PFSK-1 (cell line): ENCODE results near the gene TSSK6.

Experiments
- FOXP2 ChIP-seq: optimal IDR thresholded peaks from 2 replicates; pipeline ENCODE3; 2011; ENCODE audit warnings: borderline replicate concordance, control low read depth, inconsistent platforms; ENCODE audit not compliant: insufficient read depth; ENCODE audit errors: extremely low read length, extremely low read depth
- POLR2AphosphoS5 ChIP-seq: IDR thresholded peaks from 2 replicates; pipeline ENCODE4 v1.6.1; 2012; ENCODE audit warnings: low read depth, mild to moderate bottlenecking, control low read depth, low read length, moderate library complexity
- REST ChIP-seq, 2 experiments: IDR thresholded peaks; 2 replicates each; pipeline versions ENCODE4 v1.6.1 to v1.8.0; 2011 to 2012; ENCODE audit warnings: low read depth in 2 of 2, low read length in 2 of 2, control low read depth in 1 of 2, inconsistent platforms in 1 of 2, mild to moderate bottlenecking in 1 of 2, moderate library complexity in 1 of 2; ENCODE audit not compliant: insufficient read depth in 1 of 2
- SIN3A ChIP-seq: IDR thresholded peaks from 2 replicates; pipeline ENCODE4 v1.6.1; 2012; ENCODE audit warnings: mild to moderate bottlenecking, low read length, moderate library complexity, borderline replicate concordance; ENCODE audit not compliant: insufficient read depth
- TAF1 ChIP-seq: IDR thresholded peaks from 2 replicates; pipeline ENCODE4 v1.6.1; 2012; ENCODE audit warnings: low read length, control low read depth, borderline replicate concordance; ENCODE audit not compliant: insufficient read depth

Gene TSSK6

GRCh38 chr19:19464339-19465098, 50.8 kb downstream of the TSSK6 start:
- no peak for TF ChIP-seq FOXP2
- no peak for TF ChIP-seq TAF1
- no peak for TF ChIP-seq SIN3A
- no peak for TF ChIP-seq REST (IDR thresholded peaks at IDR 0.05; ENCODE audit: insufficient read depth in 1 of 2, low read depth in 2 of 2, low read length in 2 of 2)
- no peak for TF ChIP-seq POLR2AphosphoS5
